ENCODE measurements around the gene DPY19L1.

DPY19L1 gene

DNA sequence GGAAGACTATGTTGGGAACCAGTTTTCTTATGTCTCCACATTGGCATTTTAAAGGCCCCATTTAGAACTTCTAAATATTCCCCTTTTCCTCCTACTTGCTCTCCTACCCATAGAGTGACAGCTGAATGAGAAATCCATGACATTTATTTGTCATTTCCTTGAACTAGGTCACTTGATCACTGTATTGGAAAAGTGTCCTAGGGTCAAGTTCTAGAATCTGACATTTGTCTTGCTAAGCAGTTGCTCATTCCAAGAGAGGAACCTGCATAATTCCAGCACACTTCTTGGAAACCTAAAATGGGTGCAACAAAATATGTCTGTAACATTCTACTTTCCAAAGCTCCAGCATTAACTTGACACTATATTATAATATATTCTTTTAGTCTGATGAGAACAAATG lies 3.6 kb upstream of the DPY19L1 start:
- TF ChIP-seq, protein P1, sequence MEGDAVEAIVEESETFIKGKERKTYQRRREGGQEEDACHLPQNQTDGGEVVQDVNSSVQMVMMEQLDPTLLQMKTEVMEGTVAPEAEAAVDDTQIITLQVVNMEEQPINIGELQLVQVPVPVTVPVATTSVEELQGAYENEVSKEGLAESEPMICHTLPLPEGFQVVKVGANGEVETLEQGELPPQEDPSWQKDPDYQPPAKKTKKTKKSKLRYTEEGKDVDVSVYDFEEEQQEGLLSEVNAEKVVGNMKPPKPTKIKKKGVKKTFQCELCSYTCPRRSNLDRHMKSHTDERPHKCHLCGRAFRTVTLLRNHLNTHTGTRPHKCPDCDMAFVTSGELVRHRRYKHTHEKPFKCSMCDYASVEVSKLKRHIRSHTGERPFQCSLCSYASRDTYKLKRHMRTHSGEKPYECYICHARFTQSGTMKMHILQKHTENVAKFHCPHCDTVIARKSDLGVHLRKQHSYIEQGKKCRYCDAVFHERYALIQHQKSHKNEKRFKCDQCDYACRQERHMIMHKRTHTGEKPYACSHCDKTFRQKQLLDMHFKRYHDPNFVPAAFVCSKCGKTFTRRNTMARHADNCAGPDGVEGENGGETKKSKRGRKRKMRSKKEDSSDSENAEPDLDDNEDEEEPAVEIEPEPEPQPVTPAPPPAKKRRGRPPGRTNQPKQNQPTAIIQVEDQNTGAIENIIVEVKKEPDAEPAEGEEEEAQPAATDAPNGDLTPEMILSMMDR (IDR thresholded peaks at IDR 0.05; ENCODE audit: insufficient read depth, low read depth, low read length, missing control alignments): no peak
- no peak for DNase-seq (ENCODE audit: low read depth)
- no peak overlapping the region for H3K4me3 ChIP-seq (ENCODE audit: low read depth, low read length)

DNA sequence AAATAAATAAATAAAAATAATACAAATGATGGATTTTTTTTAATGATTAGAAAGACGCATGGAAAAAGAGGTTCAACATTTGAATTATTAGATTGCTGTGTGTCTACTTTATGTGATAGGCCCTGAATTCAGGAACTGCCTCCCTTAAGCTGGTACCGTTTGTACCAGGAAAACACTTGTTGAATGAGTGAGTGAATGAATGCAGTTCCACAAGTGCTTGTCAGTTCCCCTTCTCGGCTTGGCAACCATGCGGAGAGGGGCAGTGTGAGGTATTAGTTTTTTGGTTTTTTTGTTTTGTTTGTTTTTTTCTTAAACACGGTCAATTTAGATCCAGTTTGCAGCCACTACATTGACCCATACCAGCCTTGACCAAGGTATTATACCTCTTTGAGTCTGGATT lies 2.1 kb upstream of the DPY19L1 start:
- TF ChIP-seq, protein P1 (IDR thresholded peaks at IDR 0.05; ENCODE audit: insufficient read depth, low read depth, low read length, missing control alignments): no peak
- no peak for DNase-seq (ENCODE audit: low read depth)
- no peak overlapping the region for H3K4me3 ChIP-seq (ENCODE audit: low read depth, low read length)

DNA sequence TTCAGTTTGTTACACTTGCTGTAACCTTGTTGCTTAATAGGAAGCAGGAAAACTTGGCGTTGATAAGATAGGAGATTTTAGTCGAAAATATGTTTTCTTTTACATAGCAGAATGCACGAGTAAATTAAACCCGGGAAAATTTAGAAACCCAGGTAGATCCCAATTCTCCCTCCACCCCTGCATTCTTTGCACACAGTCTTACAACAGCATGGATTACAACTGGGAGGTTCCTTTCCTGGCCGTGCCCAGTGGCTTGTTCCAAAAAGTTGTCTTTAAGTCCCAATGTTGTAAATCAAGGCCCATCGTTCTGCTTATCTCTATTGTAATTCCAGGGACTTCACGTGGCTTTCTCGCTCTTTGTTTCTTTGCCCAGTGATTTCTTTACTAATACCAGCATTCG lies 1.1 kb upstream of the DPY19L1 start:
- H3K4me3 ChIP-seq (ENCODE audit: low read depth, low read length): peak overlapping the region; percentile 64
- TF ChIP-seq, protein P1 (IDR thresholded peaks at IDR 0.05; ENCODE audit: insufficient read depth, low read depth, low read length, missing control alignments): no peak
- DNase-seq (ENCODE audit: low read depth): no peak

DNA sequence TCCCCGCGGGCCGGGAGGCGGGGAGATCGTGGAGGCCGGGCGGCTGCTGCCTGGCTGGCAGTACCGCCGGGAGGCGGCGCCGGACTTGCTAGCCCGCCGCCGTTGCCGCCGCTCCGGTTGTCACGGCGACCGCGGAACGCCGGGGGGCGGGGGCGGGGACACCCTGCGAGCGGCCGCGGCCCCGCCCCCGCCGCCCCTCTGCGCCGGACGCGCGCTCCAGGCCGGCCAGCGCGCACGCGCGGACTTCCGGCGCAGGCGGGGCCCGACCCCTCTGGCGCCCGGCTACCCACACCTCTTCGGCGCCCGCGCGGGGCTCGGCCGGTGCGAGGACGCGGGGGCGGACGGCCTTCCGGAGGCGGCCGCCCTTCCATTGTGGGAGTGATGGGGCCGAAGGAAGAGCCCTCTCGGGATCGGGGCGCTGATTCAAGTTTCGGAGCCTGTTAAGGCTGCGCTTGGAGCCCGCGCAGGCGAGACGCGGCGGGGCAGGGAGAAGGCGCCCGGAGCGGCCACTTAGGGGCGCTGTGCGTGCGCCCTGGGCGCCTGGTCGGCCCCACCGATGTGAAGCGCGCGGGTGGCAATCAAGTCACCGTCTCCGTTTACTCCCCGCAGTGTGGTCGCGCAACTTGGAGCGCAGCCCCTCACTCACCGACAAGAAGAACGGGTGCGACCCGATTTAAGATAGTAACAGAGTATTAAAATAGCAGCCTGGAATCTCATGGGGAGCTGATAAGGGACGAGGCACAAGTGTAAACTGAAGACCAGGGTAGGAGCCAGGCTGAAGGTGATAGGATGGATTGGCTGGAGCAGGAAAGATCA lies 449 bp upstream of the DPY19L1 start:
- DNase-seq (ENCODE audit: low read depth): peak; percentile 97
- peak overlapping the region; percentile 64 for H3K4me3 ChIP-seq (ENCODE audit: low read depth, low read length)
- TF ChIP-seq, protein P1 (IDR thresholded peaks at IDR 0.05; ENCODE audit: insufficient read depth, low read depth, low read length, missing control alignments): peak; percentile 92

DNA sequence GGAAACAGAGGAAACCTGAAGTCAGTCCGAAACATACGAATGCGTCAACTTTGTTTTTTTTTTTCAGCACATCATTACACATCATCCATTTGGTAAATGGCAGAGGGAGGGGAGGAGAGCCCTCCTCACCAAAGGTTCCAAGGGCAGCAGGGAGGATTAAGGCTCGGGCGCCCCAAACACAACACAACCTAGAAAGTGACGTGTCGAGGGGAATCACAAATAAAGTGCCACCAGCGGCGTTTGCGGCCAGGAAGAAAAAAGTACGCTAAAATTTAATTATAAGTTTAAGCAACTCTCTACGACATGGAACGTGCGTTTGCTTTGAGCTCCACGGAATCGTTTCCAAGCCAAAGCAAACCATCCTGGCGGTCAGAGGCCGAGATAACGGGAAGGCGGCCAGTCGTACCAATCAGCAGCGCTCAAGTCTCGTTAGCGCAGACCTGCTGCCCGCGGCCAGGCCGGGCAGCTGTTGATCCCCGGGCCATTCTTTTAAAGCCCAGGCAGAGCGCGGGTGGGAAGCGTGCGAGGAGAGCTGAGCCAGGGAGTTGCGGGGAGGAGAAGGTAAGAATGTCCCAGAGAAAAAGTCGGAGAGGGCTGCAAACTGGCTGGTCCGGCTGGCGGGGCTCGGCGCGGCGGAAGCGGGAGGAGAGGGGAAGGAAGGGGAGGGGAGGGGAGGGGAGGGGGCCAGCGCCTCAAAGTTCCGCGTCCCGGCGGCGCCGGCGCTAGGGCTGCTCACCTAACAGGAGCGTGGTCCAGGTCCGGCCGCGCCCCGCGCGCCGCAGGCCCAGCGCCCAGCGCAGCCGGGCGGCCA lies 719 bp downstream of the DPY19L1 start:
- TF ChIP-seq, protein P1 (IDR thresholded peaks at IDR 0.05; ENCODE audit: insufficient read depth, low read depth, low read length, missing control alignments): no peak
- DNase-seq (ENCODE audit: low read depth): peak; percentile 47
- peak overlapping the region; percentile 67 for H3K4me3 ChIP-seq (ENCODE audit: low read depth, low read length)

DNA sequence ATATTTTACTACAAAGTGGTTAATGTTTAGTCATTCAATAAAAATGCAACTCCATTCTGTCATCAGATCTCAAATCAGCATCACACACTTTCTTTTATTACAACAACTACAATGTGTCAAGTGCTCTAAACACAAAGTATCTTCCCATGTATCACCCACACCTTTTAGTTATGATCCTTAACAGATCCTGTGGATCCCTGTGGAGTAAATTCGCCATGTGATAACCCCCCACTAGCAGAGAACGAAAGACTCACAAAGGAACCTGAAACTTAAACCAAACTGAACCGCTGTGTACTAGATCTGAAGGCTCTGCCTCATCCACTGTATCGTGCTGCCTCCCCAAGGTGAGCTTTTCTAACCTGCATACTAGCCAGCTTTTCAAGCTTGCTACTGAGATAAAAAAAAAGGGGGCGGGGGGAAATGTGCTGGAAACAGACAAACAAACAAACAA lies 1.7 kb downstream of the DPY19L1 start:
- TF ChIP-seq, protein P1 (IDR thresholded peaks at IDR 0.05; ENCODE audit: insufficient read depth, low read depth, low read length, missing control alignments): no peak
- H3K4me3 ChIP-seq (ENCODE audit: low read depth, low read length): no peak overlapping the region
- DNase-seq (ENCODE audit: low read depth): peak; percentile 66
